Upper lobe of left lung (tissue), 6 donors: ENCODE data around the gene CCDC190. TPM values are rescaled to one million over a fixed set of nuclear protein-coding genes. Genes with fewer than 3 reads are reported as not detected.

Source experiments
- ATAC-seq, 2 donors: fragments of 200-7000 bp; cut with Tn5 transposase; one replicate each; pipeline ENCODE4 v1.9.1; 2022; ENCODE audit warnings: mild to moderate bottlenecking in 2 of 2, moderate library complexity in 2 of 2; ENCODE audit not compliant: low FRiP score in 2 of 2
- DNase-seq, 2 donors: peaks; one replicate each; pipeline ENCODE4 v3.0.0-alpha.2; 2019 to 2020
- H3K27ac ChIP-seq, 4 donors: fragments of 200-600 bp; sonication (generic); one replicate each; pipeline ENCODE4 v1.5.1; 2016 to 2019
- H3K27me3 ChIP-seq, 4 donors: fragments of 200-600 bp; sonication (generic); one replicate each; pipeline ENCODE4 v1.5.1; 2017 to 2019
- H3K36me3 ChIP-seq, 4 donors: fragments of 200-600 bp; sonication (generic); one replicate each; pipeline ENCODE4 v1.5.1; 2016 to 2019
- H3K4me1 ChIP-seq, 4 donors: fragments of 200-600 bp; sonication (generic); one replicate each; pipeline ENCODE4 v1.5.1; 2018 to 2019
- H3K4me3 ChIP-seq, 4 donors: fragments of 200-600 bp; sonication (generic); one replicate each; pipeline ENCODE4 v1.5.1; 2017 to 2019; ENCODE audit warnings: mild to moderate bottlenecking in 2 of 4, moderate library complexity in 1 of 4
- H3K9me3 ChIP-seq, 4 donors: fragments of 200-600 bp; sonication (generic); one replicate each; pipeline ENCODE4 v1.5.1; 2018 to 2019
- CTCF ChIP-seq, 6 experiments: fragments of 450-650 bp in 4 of 6; fragments of 200-600 bp in 2 of 6; sonication (generic) in 2 of 6; IDR thresholded peaks; one replicate each; pipeline ENCODE4 v1.5.1; 2016 to 2019; ENCODE audit warnings: antibody characterized with exemption in 6 of 6
- EP300 ChIP-seq, 4 donors: sonication (generic); formaldehyde crosslinking; IDR thresholded peaks; one replicate each; pipeline ENCODE4 v1.5.1; 2017; ENCODE audit warnings: antibody characterized with exemption in 4 of 4, control low read depth in 2 of 4
- POLR2A ChIP-seq, 4 donors: fragments of 450-650 bp; IDR thresholded peaks; one replicate each; pipeline ENCODE4 v1.5.1; 2016 to 2017; ENCODE audit warnings: antibody characterized with exemption in 4 of 4, mild to moderate bottlenecking in 2 of 4
- POLR2AphosphoS5 ChIP-seq, 2 donors: sonication (generic); formaldehyde crosslinking; IDR thresholded peaks; one replicate each; pipeline ENCODE4 v1.5.1; 2017; ENCODE audit warnings: antibody characterized with exemption in 2 of 2
- WGBS, 2 donors: methylation state at CpG; one replicate each; pipeline ENCODE4 v1.1.5; 2017 to 2018; 5-methylcytosine and 5-hydroxymethylcytosine counted together
- total RNA-seq, 6 donors: library from RNA; depleted of rRNA in 4 of 6; stranded (reverse); fragments of >200 nt in 4 of 6; gene quantifications; one replicate each; pipeline versions ENCODE4 v1.1.0 to v1.2.1, GENCODE V29; 2016 to 2021
- donor health status: DM: no; HTN: no; CAD: no; lungs with moderate emphysema.
- donor health status: DM: no; HTN: yes; CAD: no; lungs with severe emphysema.

Gene CCDC190
- 10 to 100 TPM in 1 of 6 donors, 1 to 10 TPM in 2, under 1 TPM in 2, not detected in 1; 0.76 to 48.0 (median 1.5) TPM for total RNA-seq

- H3K4me3 ChIP-seq = no peak within 1 kb of the TSS
- peak within 1 kb of the TSS in 2 of 4 donors; percentile 1 to 29 for H3K27ac ChIP-seq
- 38 to 44% methylated on average over 4 of the region's 4 CpGs for WGBS, 2 donors
- H3K9me3 ChIP-seq = no peaks in the 10 kb centered on the region
- no peaks in the 10 kb centered on the region for H3K27me3 ChIP-seq
- TF ChIP-seq CTCF (IDR thresholded peaks at IDR 0.05) (no peak), EP300 (IDR thresholded peaks at IDR 0.05) (no peak), POLR2AphosphoS5 (IDR thresholded peaks at IDR 0.05) (no peak), POLR2A (IDR thresholded peaks at IDR 0.05) (no peak)
- peak; percentile 47 to 73 for ATAC-seq
- DNase-seq = peak in 1 of 2 donors; percentile 45
- H3K4me1 ChIP-seq = no peaks in the 10 kb centered on the region
- no peaks in the 10 kb centered on the region for H3K36me3 ChIP-seq
Measured at GRCh38 chr1:162861101-162861500, at the start of gene CCDC190. TSS of gene CCDC190 (minus strand) at chr1:162861175. CDS start at chr1:162859646, 1,529 bp downstream.

GRCh38 chr1:162910161-162910560 is 49.2 kb upstream of the CCDC190 start:
- Histone ChIP-seq H3K36me3 (no peaks in the 10 kb centered on the region), H3K4me3 (no peak overlapping the region), H3K27ac (no peak overlapping the region), H3K9me3 (peaks cover 0 to 15% (median 10%) of the 10 kb centered on the region in 4 donors), H3K27me3 (no peaks in the 10 kb centered on the region), H3K4me1 (no peaks in the 10 kb centered on the region)
- no peak for ATAC-seq
- DNase-seq = no peak
- WGBS, 2 donors = 89 to 91% methylated on average over 2 of the region's 2 CpGs
- TF ChIP-seq POLR2AphosphoS5 (IDR thresholded peaks at IDR 0.05) = no peak
- TF ChIP-seq EP300 (IDR thresholded peaks at IDR 0.05) = no peak
- TF ChIP-seq POLR2A (IDR thresholded peaks at IDR 0.05) = no peak
- TF ChIP-seq CTCF (IDR thresholded peaks at IDR 0.05) = no peak

- WGBS, 2 donors = 71 to 77% methylated on average over 2 of the region's 2 CpGs
- no peak for ATAC-seq
Measured at GRCh38 chr1:162908780-162909179, 47.8 kb upstream of the CCDC190 start.

GRCh38 chr1:162908236-162908635 is 47.3 kb upstream of the CCDC190 start:
- no peak for ATAC-seq
- Histone ChIP-seq H3K9me3 (peaks cover 0 to 15% (median 10%) of the 10 kb centered on the region in 4 donors), H3K27ac (no peak overlapping the region), H3K4me1 (no peaks in the 10 kb centered on the region), H3K4me3 (no peak overlapping the region), H3K36me3 (no peaks in the 10 kb centered on the region), H3K27me3 (no peaks in the 10 kb centered on the region)
- DNase-seq = no peak
- whole genome bisulfite sequencing, 2 donors = 77 to 84% methylated on average over 2 of the region's 2 CpGs
- TF ChIP-seq CTCF (IDR thresholded peaks at IDR 0.05) = no peak
- TF ChIP-seq POLR2A (IDR thresholded peaks at IDR 0.05) = no peak
- no peak for TF ChIP-seq EP300 (IDR thresholded peaks at IDR 0.05)
- TF ChIP-seq POLR2AphosphoS5 (IDR thresholded peaks at IDR 0.05) = no peak

More at GRCh38 chr1:162908780-162909179, 47.8 kb upstream of the CCDC190 start:
- Histone ChIP-seq H3K4me3 (no peak overlapping the region), H3K27ac (no peak overlapping the region), H3K4me1 (no peaks in the 10 kb centered on the region), H3K9me3 (peaks cover 0 to 15% (median 10%) of the 10 kb centered on the region in 4 donors), H3K27me3 (no peaks in the 10 kb centered on the region), H3K36me3 (no peaks in the 10 kb centered on the region)
- TF ChIP-seq CTCF (IDR thresholded peaks at IDR 0.05) = no peak
- no peak for TF ChIP-seq POLR2A (IDR thresholded peaks at IDR 0.05)
- no peak for TF ChIP-seq POLR2AphosphoS5 (IDR thresholded peaks at IDR 0.05)
- no peak for TF ChIP-seq EP300 (IDR thresholded peaks at IDR 0.05)
- no peak for DNase-seq

- H3K27ac ChIP-seq = no peak overlapping the region
- ATAC-seq (no peak), DNase-seq (no peak)
- no peaks in the 10 kb centered on the region for H3K4me1 ChIP-seq
- H3K27me3 ChIP-seq = no peaks in the 10 kb centered on the region
- peaks cover 0 to 2% (median under 1%) of the 10 kb centered on the region in 4 donors for H3K9me3 ChIP-seq
- H3K36me3 ChIP-seq = no peaks in the 10 kb centered on the region
- no peak for TF ChIP-seq POLR2AphosphoS5 (IDR thresholded peaks at IDR 0.05)
- TF ChIP-seq CTCF (IDR thresholded peaks at IDR 0.05) = no peak
- no peak for TF ChIP-seq POLR2A (IDR thresholded peaks at IDR 0.05)
- TF ChIP-seq EP300 (IDR thresholded peaks at IDR 0.05) = no peak
- 83 to 85% methylated on average over 2 of the region's 2 CpGs for WGBS, 2 donors
- no peak overlapping the region for H3K4me3 ChIP-seq
Measured at GRCh38 chr1:162906485-162906884, 45.5 kb upstream of the CCDC190 start.
